Breast epithelium (tissue), 3 donors: Measurements from ENCODE around the gene NUDT14.
A peak's percentile ranks its signal among the peaks of the same experiment; 100 is the strongest.

Experiments
- CTCF ChIP-seq, 3 donors: fragments of 450-650 bp; IDR thresholded peaks; one replicate each; pipeline ENCODE4 v1.5.1; 2016 to 2017; ENCODE audit warnings: antibody characterized with exemption in 3 of 3, mild to moderate bottlenecking in 3 of 3, moderate library complexity in 3 of 3
- POLR2A ChIP-seq: fragments of 450-650 bp; IDR thresholded peaks from one replicate; pipeline ENCODE4 v1.6.1; 2016; ENCODE audit warnings: antibody characterized with exemption, mild to moderate bottlenecking, moderate library complexity
- POLR2AphosphoS5 ChIP-seq, 3 donors: sonication (generic); formaldehyde crosslinking; IDR thresholded peaks; one replicate each; pipeline ENCODE4 v1.6.1; 2017; ENCODE audit warnings: antibody characterized with exemption in 3 of 3

GRCh38 chr14:105165761-105166485 is 15.2 kb downstream of the NUDT14 start:
- TF ChIP-seq CTCF (IDR thresholded peaks at IDR 0.05), result no peak
- peak in 1 of 3 donors; percentile 19 for TF ChIP-seq POLR2AphosphoS5 (IDR thresholded peaks at IDR 0.05)
- TF ChIP-seq POLR2A, result no peak
